A673 (cell line): ENCODE measurements around the gene BHLHA15. TPM values are rescaled to one million over a fixed set of nuclear protein-coding genes. Genes with fewer than 3 reads are reported as not detected.

Experiments used
- BruUV-seq: library from RNA; stranded (reverse); fragments of 400-500 nt; replicated peaks from 2 replicates; lab custom pipeline; 2021; lab: Mats Ljungman, UMichigan
- CTCF ChIA-PET: fragments of 300-600 bp; sonication (Branson Sonifier 250); formaldehyde crosslinking; loops from one replicate; lab custom pipeline; 2022; ENCODE audit warnings: antibody characterized with exemption; lab: Charles Lee
- POLR2A ChIA-PET: fragments of 300-600 bp; sonication (Branson Sonifier 250); formaldehyde crosslinking; loops from one replicate; lab custom pipeline; 2022; ENCODE audit warnings: antibody characterized with exemption; ENCODE audit not compliant: low non-redundant PET; lab: Charles Lee
- DNase-seq: peaks from one replicate; pipeline ENCODE4 v3.0.0-alpha.2; 2015; ENCODE audit warnings: low spot score
- H3K27ac ChIP-seq: fragments of 200-600 bp; sonication (generic); 2 replicates; pipeline ENCODE4 v1.5.1; 2016; ENCODE audit warnings: mixed run types, low read depth, mild to moderate bottlenecking, mixed read lengths, antibody characterized with exemption, low read length; ENCODE audit not compliant: poor library complexity, severe bottlenecking
- H3K27me3 ChIP-seq: fragments of 200-600 bp; sonication (generic); replicated peaks from 2 replicates; pipeline ENCODE4 v1.6.1; 2017; ENCODE audit warnings: mixed run types, low read depth, mild to moderate bottlenecking, mixed read lengths, antibody characterized with exemption, low read length; ENCODE audit not compliant: insufficient read depth, poor library complexity
- H3K36me3 ChIP-seq: fragments of 200-600 bp; sonication (generic); 2 replicates; pipeline ENCODE4 v1.6.1; 2016; ENCODE audit warnings: mixed run types, mild to moderate bottlenecking, mixed read lengths, antibody characterized with exemption, low read length; ENCODE audit not compliant: insufficient read depth, poor library complexity, severe bottlenecking
- H3K4me1 ChIP-seq: fragments of 200-600 bp; sonication (generic); 2 replicates; pipeline ENCODE4 v1.6.1; 2017; ENCODE audit warnings: mixed run types, mild to moderate bottlenecking, mixed read lengths, antibody characterized with exemption, low read length; ENCODE audit not compliant: insufficient read depth, poor library complexity, severe bottlenecking
- H3K4me3 ChIP-seq: fragments of 200-600 bp; sonication (generic); 2 replicates; pipeline ENCODE4 v1.5.1; 2016; ENCODE audit warnings: low read depth, mixed run types, mild to moderate bottlenecking, mixed read lengths, low read length; ENCODE audit not compliant: poor library complexity, severe bottlenecking
- H3K9me3 ChIP-seq: fragments of 200-600 bp; sonication (generic); 2 replicates; pipeline ENCODE4 v1.6.1; 2016; ENCODE audit warnings: mixed run types, low read depth, mild to moderate bottlenecking, mixed read lengths, antibody characterized with exemption, low read length; ENCODE audit not compliant: poor library complexity, severe bottlenecking
- CTCF ChIP-seq: fragments of 300-800, 200-600 bp; sonication (generic); conservative IDR thresholded peaks from 2 replicates; pipeline ENCODE4 v1.5.1; 2017; ENCODE audit warnings: low read depth, mild to moderate bottlenecking, antibody characterized with exemption, low read length, moderate library complexity, mixed read lengths
- EZH2 ChIP-seq: fragments of 200-600 bp; sonication (generic); IDR thresholded peaks from 2 replicates; pipeline ENCODE4 v1.6.1; 2017; ENCODE audit warnings: borderline replicate concordance, low read depth, mild to moderate bottlenecking, mixed read lengths, antibody characterized with exemption, low read length; ENCODE audit not compliant: poor library complexity, severe bottlenecking
- intact Hi-C: fragments of 100-400 bp; cut with micrococcal nuclease; formaldehyde crosslinking; loops from one replicate; pipeline ENCODE4 v1.10.0; 2022; ENCODE audit not compliant: unreplicated experiment
- total RNA-seq: library from RNA; stranded (reverse); gene quantifications from 2 replicates; pipeline ENCODE4 v1.2.3, GENCODE V29; 2021

BHLHA15 gene
- total RNA-seq, 1 experiment from 2014 or later, result 0.64 TPM

GRCh38 chr7:98212532-98213041, 1.3 kb downstream of the BHLHA15 start:
- H3K27ac ChIP-seq, result no peak overlapping the region
- no peaks in the 10 kb centered on the region for H3K36me3 ChIP-seq
- no peak for DNase-seq
- H3K27me3 ChIP-seq, result no peaks in the 10 kb centered on the region
- H3K9me3 ChIP-seq, result no peaks in the 10 kb centered on the region
- no peak overlapping the region for H3K4me3 ChIP-seq
- TF ChIP-seq EZH2 (no peak), CTCF (no peak)
- intact Hi-C loops, result no loop called here
- ChIA-PET CTCF (no interaction called here), POLR2A (no interaction called here)
- no TSS peak for BruUV-seq
- H3K4me1 ChIP-seq, result no peaks in the 10 kb centered on the region

GRCh38 chr7:98213296-98213887, 2.2 kb downstream of the BHLHA15 start:
- intact Hi-C loops, result no loop called here
- no peak for DNase-seq
- no peak for TF ChIP-seq CTCF
- TF ChIP-seq EZH2, result no peak
- Histone ChIP-seq H3K36me3 (no peaks in the 10 kb centered on the region), H3K9me3 (no peaks in the 10 kb centered on the region), H3K27me3 (no peaks in the 10 kb centered on the region), H3K4me3 (no peak overlapping the region), H3K27ac (no peak overlapping the region), H3K4me1 (no peaks in the 10 kb centered on the region)
- CTCF ChIA-PET, result no interaction called here
- no TSS peak for BruUV-seq
- POLR2A ChIA-PET, result no interaction called here

- no peak for DNase-seq
- H3K27ac ChIP-seq, result no peak overlapping the region
- TF ChIP-seq CTCF (no peak), EZH2 (no peak)
- H3K27me3 ChIP-seq, result no peaks in the 10 kb centered on the region
- BruUV-seq, result no TSS peak
- CTCF ChIA-PET, result no interaction called here
- no peaks in the 10 kb centered on the region for H3K9me3 ChIP-seq
- H3K4me3 ChIP-seq, result no peak overlapping the region
- intact Hi-C loops, result no loop called here
- POLR2A ChIA-PET, result no interaction called here
- no peaks in the 10 kb centered on the region for H3K4me1 ChIP-seq
- H3K36me3 ChIP-seq, result no peaks in the 10 kb centered on the region
Measured at GRCh38 chr7:98213888-98214810, 2.9 kb downstream of the BHLHA15 start.
